Liver (tissue), 9 donors: ENCODE measurements around the gene PPFIBP1. TPM values are rescaled to one million over a fixed set of nuclear protein-coding genes. Genes with fewer than 3 reads are reported as not detected.

Experiments
- DNase-seq: peaks from one replicate; pipeline ENCODE4 v3.0.0-alpha.2; 2017; ENCODE audit warnings: low spot score
- H3K27ac ChIP-seq, 2 donors: one replicate each; pipeline ENCODE4 v1.7.0; 2013; ENCODE audit warnings: inconsistent platforms in 2 of 2, low read length in 2 of 2, control low read depth in 1 of 2, low read depth in 1 of 2, mild to moderate bottlenecking in 1 of 2
- H3K27me3 ChIP-seq, 4 donors: one replicate each; pipeline versions ENCODE4 v1.6.1 to v1.7.0; 2013; ENCODE audit warnings: low read length in 3 of 4, inconsistent platforms in 1 of 4, mild to moderate bottlenecking in 1 of 4, moderate library complexity in 1 of 4; ENCODE audit not compliant: control insufficient read depth in 4 of 4, insufficient read depth in 4 of 4
- H3K36me3 ChIP-seq, 4 donors: one replicate each; pipeline versions ENCODE4 v1.6.1 to v1.7.0; 2013; ENCODE audit warnings: low read length in 3 of 4, mild to moderate bottlenecking in 3 of 4, low read depth in 1 of 4, moderate library complexity in 1 of 4; ENCODE audit not compliant: control insufficient read depth in 4 of 4, insufficient read depth in 3 of 4
- H3K4me1 ChIP-seq, 4 donors: one replicate each; pipeline versions ENCODE4 v1.6.1 to v1.7.0; 2013; ENCODE audit warnings: low read length in 3 of 4, mild to moderate bottlenecking in 3 of 4, moderate library complexity in 1 of 4; ENCODE audit not compliant: control insufficient read depth in 4 of 4, insufficient read depth in 4 of 4
- H3K4me3 ChIP-seq, 3 donors: one replicate each; pipeline versions ENCODE4 v1.6.1 to v1.7.0; 2013; ENCODE audit warnings: low read length in 3 of 3, control low read depth in 1 of 3, low read depth in 1 of 3, mild to moderate bottlenecking in 1 of 3
- H3K9ac ChIP-seq, 2 donors: one replicate each; pipeline ENCODE4 v1.7.0; 2013; ENCODE audit warnings: low read length in 2 of 2, mild to moderate bottlenecking in 2 of 2, moderate library complexity in 2 of 2, control low read depth in 1 of 2, low read depth in 1 of 2
- H3K9me3 ChIP-seq, 4 donors: one replicate each; pipeline versions ENCODE4 v1.6.1 to v1.7.0; 2013; ENCODE audit warnings: low read length in 3 of 4; ENCODE audit not compliant: control insufficient read depth in 4 of 4
- EGR1 ChIP-seq, 2 donors: IDR thresholded peaks; 2 replicates each; pipeline ENCODE4 v1.6.1; 2016 to 2018; ENCODE audit warnings: antibody characterized with exemption in 2 of 2, low read depth in 2 of 2
- FOXA1 ChIP-seq: IDR thresholded peaks from 2 replicates; pipeline ENCODE4 v1.6.1; 2016; ENCODE audit warnings: antibody characterized with exemption
- FOXA2 ChIP-seq: IDR thresholded peaks from 2 replicates; pipeline ENCODE4 v1.6.1; 2016; ENCODE audit warnings: antibody characterized with exemption
- HNF4A ChIP-seq, 2 donors: conservative IDR thresholded peaks; 2 replicates each; pipeline ENCODE4 v1.6.1; 2016; ENCODE audit warnings: antibody characterized with exemption in 2 of 2, mild to moderate bottlenecking in 2 of 2
- HNF4G ChIP-seq: IDR thresholded peaks from 2 replicates; pipeline ENCODE4 v1.6.1; 2016; ENCODE audit warnings: antibody characterized with exemption
- RAD21 ChIP-seq, 2 donors: IDR thresholded peaks; 2 replicates each; pipeline ENCODE4 v1.6.1; 2016; ENCODE audit warnings: antibody characterized with exemption in 2 of 2, mild to moderate bottlenecking in 2 of 2
- SP1 ChIP-seq: IDR thresholded peaks from 2 replicates; pipeline ENCODE4 v1.6.1; 2018; ENCODE audit warnings: antibody characterized with exemption, mild to moderate bottlenecking
- YY1 ChIP-seq: IDR thresholded peaks from 2 replicates; pipeline ENCODE4 v1.6.1; 2016; ENCODE audit warnings: antibody characterized with exemption, mild to moderate bottlenecking
- WGBS: extraction: QIAGEN DNeasy Blood & Tissue Kit; methylation state at CpG from one replicate; pipeline ENCODE4 v1.1.7; 2013; 5-methylcytosine and 5-hydroxymethylcytosine counted together
- polyA plus RNA-seq, 2 donors: library from polyadenylated mRNA; stranded (reverse) in 1 of 2; unstranded in 1 of 2; fragments of 200-250 nt in 1 of 2; fragments of >200 nt in 1 of 2; fragmentation: Nextera tagmentation in 1 of 2; extraction: Ambion mirVana in 1 of 2; gene quantifications; one replicate each; pipeline versions ENCODE4 v1.2.1 to v1.2.3, GENCODE V29; 2013 to 2015
- total RNA-seq, 2 donors: library from RNA; depleted of rRNA; stranded (reverse); fragments of >200 nt; gene quantifications; one replicate each; pipeline ENCODE4 v1.2.3, GENCODE V29; 2014
- TF ChIP-seq, protein P1 (sequence below): IDR thresholded peaks from 2 replicates; pipeline ENCODE4 v1.6.1; 2016; ENCODE audit warnings: antibody characterized with exemption, mild to moderate bottlenecking
- TF ChIP-seq, protein P2 (sequence below): IDR thresholded peaks from 2 replicates; pipeline ENCODE4 v1.6.1; 2016; ENCODE audit warnings: antibody characterized with exemption
- TF ChIP-seq, protein P3 (sequence below): IDR thresholded peaks from 2 replicates; pipeline ENCODE4 v1.6.1; 2016; ENCODE audit warnings: antibody characterized with exemption
- TF ChIP-seq, protein P4 (sequence below): IDR thresholded peaks from 2 replicates; pipeline ENCODE4 v1.6.1; 2016; ENCODE audit warnings: antibody characterized with exemption
- donor health status: healthy.
- donor health status: healthy.
- donor health status: healthy.
- donor health status: healthy.
- donor health status: healthy.

The PPFIBP1 gene
- total and polyA plus RNA-seq, 4 donors, result 10.5 to 65.8 (median 17.4) TPM

DNA sequence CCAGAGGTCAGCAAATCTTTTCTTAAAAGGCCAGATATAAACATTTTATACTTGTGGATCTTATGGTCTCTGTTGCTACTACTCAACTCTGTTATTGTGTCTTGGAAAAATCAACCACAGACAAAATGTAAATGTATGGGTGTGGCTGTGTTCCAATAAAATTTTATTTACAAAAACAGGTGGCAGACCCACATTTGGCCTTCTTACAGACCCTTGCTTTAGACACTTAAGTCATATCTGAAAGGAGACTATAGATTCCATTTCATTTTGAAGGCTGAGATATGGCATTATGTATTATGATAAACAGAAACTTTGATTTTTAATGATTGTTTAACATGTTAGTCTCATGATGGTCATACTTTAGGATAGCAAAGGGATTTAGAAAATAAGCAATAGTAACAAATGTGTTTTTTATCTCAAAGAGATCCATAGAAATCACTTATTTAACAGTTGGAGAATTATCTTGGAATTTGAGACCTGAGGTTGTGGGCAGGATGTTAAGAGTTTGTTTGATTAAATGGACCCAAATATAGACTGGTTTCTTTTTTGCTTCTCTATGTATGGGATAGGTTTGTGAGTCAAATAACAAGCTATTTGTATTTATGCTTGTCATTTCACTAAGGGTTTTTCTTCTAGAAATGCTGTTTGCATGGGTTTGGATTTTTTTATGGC is 51.2 kb downstream of the PPFIBP1 start (continued):
- TF ChIP-seq, protein P1, sequence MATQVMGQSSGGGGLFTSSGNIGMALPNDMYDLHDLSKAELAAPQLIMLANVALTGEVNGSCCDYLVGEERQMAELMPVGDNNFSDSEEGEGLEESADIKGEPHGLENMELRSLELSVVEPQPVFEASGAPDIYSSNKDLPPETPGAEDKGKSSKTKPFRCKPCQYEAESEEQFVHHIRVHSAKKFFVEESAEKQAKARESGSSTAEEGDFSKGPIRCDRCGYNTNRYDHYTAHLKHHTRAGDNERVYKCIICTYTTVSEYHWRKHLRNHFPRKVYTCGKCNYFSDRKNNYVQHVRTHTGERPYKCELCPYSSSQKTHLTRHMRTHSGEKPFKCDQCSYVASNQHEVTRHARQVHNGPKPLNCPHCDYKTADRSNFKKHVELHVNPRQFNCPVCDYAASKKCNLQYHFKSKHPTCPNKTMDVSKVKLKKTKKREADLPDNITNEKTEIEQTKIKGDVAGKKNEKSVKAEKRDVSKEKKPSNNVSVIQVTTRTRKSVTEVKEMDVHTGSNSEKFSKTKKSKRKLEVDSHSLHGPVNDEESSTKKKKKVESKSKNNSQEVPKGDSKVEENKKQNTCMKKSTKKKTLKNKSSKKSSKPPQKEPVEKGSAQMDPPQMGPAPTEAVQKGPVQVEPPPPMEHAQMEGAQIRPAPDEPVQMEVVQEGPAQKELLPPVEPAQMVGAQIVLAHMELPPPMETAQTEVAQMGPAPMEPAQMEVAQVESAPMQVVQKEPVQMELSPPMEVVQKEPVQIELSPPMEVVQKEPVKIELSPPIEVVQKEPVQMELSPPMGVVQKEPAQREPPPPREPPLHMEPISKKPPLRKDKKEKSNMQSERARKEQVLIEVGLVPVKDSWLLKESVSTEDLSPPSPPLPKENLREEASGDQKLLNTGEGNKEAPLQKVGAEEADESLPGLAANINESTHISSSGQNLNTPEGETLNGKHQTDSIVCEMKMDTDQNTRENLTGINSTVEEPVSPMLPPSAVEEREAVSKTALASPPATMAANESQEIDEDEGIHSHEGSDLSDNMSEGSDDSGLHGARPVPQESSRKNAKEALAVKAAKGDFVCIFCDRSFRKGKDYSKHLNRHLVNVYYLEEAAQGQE, result no peak
- no peak for TF ChIP-seq FOXA2
- TF ChIP-seq HNF4G, result no peak

DNA sequence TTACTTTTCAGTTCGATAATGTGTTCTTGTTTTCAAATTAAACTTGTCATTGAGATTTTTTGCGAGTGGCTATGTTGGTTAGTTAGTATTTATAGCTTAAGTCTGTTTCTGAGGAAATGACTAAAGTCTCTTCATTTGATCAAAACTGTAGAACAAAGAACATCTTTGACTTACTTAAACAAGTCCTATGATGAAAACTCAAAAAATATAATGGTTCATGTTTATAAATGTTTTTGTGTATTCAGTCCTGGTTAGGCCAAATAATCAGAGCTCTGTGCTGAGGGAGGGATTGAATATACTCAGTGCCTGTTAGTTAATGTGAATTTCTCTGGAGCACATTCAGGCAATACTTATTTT is 51.7 kb downstream of the PPFIBP1 start:
- peaks cover 0 to 13% (median 0%) of the 10 kb centered on the region in 4 donors for H3K36me3 ChIP-seq
- H3K27ac ChIP-seq, result no peak overlapping the region
- no peak overlapping the region for H3K9ac ChIP-seq
- no peaks in the 10 kb centered on the region for H3K27me3 ChIP-seq
- H3K4me3 ChIP-seq, result no peak overlapping the region
- DNase-seq, result no peak
- H3K4me1 ChIP-seq, result peaks cover 6 to 35% (median 20%) of the 10 kb centered on the region in 4 donors
- TF ChIP-seq EGR1 (IDR thresholded peaks at IDR 0.05; ENCODE audit: low read depth in 2 of 2), result no peak
- TF ChIP-seq FOXA2, result no peak
- TF ChIP-seq HNF4A (conservative IDR thresholded peaks at IDR 0.05), result no peak
- TF ChIP-seq, protein P2, sequence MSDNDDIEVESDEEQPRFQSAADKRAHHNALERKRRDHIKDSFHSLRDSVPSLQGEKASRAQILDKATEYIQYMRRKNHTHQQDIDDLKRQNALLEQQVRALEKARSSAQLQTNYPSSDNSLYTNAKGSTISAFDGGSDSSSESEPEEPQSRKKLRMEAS, result no peak
- TF ChIP-seq HNF4G, result no peak
- TF ChIP-seq, protein P1, result no peak
- no peak for TF ChIP-seq SP1
- no peaks in the 10 kb centered on the region for H3K9me3 ChIP-seq
- 69% methylated on average over 2 of the region's 2 CpGs for WGBS

DNA sequence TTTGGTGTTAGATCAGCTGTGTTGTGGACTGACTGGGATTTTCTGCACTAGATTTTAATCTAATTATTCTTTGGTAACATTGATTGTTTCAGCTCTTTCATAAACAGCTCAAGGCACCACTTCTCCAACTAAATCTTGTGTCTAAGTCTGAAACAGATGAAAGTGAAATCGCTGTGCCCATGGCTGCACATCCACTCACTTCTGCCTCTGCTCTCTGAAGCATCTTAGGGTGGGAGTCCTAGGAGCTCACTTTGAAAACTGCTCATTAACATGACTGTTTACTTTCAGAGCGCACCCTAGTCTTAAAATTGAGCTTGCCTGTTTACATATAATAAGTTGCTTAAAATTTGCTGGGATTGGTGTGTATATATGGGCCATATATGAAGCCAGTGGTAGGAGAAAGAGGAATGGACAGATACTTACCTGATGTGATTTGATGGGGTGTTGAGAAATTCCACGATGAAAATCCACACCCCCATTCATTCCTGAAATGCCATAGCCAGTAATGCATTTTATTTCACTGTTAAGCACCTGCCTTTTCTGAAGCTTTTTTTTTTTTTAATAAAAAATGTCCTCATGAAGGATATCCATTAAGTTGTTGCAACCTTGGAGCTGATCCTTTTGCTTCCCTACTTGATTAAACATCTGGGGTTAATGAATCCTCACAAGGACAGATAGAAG is 52.8 kb downstream of the PPFIBP1 start:
- Histone ChIP-seq H3K27me3 (no peaks in the 10 kb centered on the region), H3K9ac (no peak overlapping the region), H3K9me3 (no peaks in the 10 kb centered on the region), H3K36me3 (peaks cover 0 to 13% (median 0%) of the 10 kb centered on the region in 4 donors), H3K27ac (no peak overlapping the region), H3K4me3 (no peak overlapping the region), H3K4me1 (peaks cover 6 to 35% (median 20%) of the 10 kb centered on the region in 4 donors)
- 86% methylated on average over 3 of the region's 3 CpGs for WGBS
- DNase-seq, result no peak
- TF ChIP-seq, protein P2, result no peak
- TF ChIP-seq HNF4A (conservative IDR thresholded peaks at IDR 0.05) (no peak), YY1 (no peak), RAD21 (IDR thresholded peaks at IDR 0.05) (no peak), FOXA1 (no peak)
- TF ChIP-seq, protein P3, sequence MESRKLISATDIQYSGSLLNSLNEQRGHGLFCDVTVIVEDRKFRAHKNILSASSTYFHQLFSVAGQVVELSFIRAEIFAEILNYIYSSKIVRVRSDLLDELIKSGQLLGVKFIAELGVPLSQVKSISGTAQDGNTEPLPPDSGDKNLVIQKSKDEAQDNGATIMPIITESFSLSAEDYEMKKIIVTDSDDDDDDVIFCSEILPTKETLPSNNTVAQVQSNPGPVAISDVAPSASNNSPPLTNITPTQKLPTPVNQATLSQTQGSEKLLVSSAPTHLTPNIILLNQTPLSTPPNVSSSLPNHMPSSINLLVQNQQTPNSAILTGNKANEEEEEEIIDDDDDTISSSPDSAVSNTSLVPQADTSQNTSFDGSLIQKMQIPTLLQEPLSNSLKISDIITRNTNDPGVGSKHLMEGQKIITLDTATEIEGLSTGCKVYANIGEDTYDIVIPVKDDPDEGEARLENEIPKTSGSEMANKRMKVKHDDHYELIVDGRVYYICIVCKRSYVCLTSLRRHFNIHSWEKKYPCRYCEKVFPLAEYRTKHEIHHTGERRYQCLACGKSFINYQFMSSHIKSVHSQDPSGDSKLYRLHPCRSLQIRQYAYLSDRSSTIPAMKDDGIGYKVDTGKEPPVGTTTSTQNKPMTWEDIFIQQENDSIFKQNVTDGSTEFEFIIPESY, result no peak
- TF ChIP-seq, protein P4, sequence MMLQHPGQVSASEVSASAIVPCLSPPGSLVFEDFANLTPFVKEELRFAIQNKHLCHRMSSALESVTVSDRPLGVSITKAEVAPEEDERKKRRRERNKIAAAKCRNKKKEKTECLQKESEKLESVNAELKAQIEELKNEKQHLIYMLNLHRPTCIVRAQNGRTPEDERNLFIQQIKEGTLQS, result no peak
- TF ChIP-seq, protein P1, result no peak
